Measurements from ENCODE around the gene EVI2B. TPM values are rescaled to one million over a fixed set of nuclear protein-coding genes. Genes with fewer than 3 reads are reported as not detected.

EVI2B gene
- total RNA-seq (2012; rRNA removed): under 0.01 TPM in 2 replicates
- polyA plus RNA-seq (2012; rRNA removed): 0.17 and 0.24 TPM in 2 replicates
- 0.02 and 0.05 TPM in 2 replicates for polyA plus RNA-seq (2012; cell fraction: cytosol; rRNA removed)
- polyA plus RNA-seq (2012; cell fraction: nucleus; rRNA removed; ENCODE audit: low replicate concordance): 0.09 TPM in 1 of 2 replicates, not detected in the other
- percentile 8 among the genes with signal in this experiment for Bru-seq, nascent RNA
- percentile 30 among the genes with signal in this experiment for BruChase-seq, experiment 1, labeled RNA remaining after a 6-hour chase
- BruChase-seq, experiment 2, labeled RNA remaining after a 2-hour chase: percentile 21 among the genes with signal in this experiment
- long read RNA-seq: 0 reads

- no peak within 1 kb of the TSS for H4K5ac ChIP-seq (ENCODE audit: low read depth, low read length)
- ChIA-PET CTCF (no interaction called here), POLR2A (ENCODE audit: unreplicated experiment) (no interaction called here)
- no peak within 1 kb of the TSS for H3K18ac ChIP-seq (ENCODE audit: low read depth, low read length)
- no peak within 1 kb of the TSS for H2AK9ac ChIP-seq (replicated peaks; ENCODE audit: low read depth, low read length, poor library complexity)
- no peak within 1 kb of the TSS for H3K4me3 ChIP-seq (ENCODE audit: insufficient read depth, low read depth, low read length)
- no peaks in the 10 kb centered on the region; the same call in 1 of the 2 replicates for H3K9me1 ChIP-seq (ENCODE audit: insufficient read depth, low read length)
- H3K23ac ChIP-seq (ENCODE audit: low read depth, low read length): no peak within 1 kb of the TSS; the same call in 1 of the 2 replicates
- H3K4me2 ChIP-seq (ENCODE audit: low read depth, low read length): peak within 1 kb of the TSS; percentile 65; the same call in 1 of the 2 replicates
- dilution Hi-C loops (cut with HindIII; ENCODE audit: low sequenced_read_pairs, unreplicated experiment) (no loop called here), intact Hi-C loops (cut with micrococcal nuclease) (no loop called here), in situ Hi-C loops (cut with MboI; ENCODE audit: low sequenced_read_pairs) (no loop called here)
- peaks cover 2% of the 10 kb centered on the region; the same call in 1 of the 2 replicates for H3K4me1 ChIP-seq (ENCODE audit: control insufficient read depth, insufficient read depth, low read length)
- no peak within 1 kb of the TSS for H3K27ac ChIP-seq (ENCODE audit: insufficient read depth, low read length)
- no peak within 1 kb of the TSS for H2AFZ ChIP-seq (replicated peaks; ENCODE audit: low read length, poor library complexity)
- peaks cover 5 to 32% of the 10 kb centered on the region in 2 experiments; a peak in 3 of 4 replicates for H3K79me1 ChIP-seq (ENCODE audit: low read depth in 1 of 2, low read length in 2 of 2)
- H2AK5ac ChIP-seq (ENCODE audit: low read depth, low read length): 0 out of 2 replicates have a peak within 1 kb of the TSS, but pooled peaks have one; percentile 28
- no peaks in the 10 kb centered on the region; the same call in 1 of the 2 replicates for H4K20me1 ChIP-seq (ENCODE audit: insufficient read depth, low read length)
- BruUV-seq (replicated peaks): no TSS peak
- no peak within 1 kb of the TSS for H3K56ac ChIP-seq (ENCODE audit: extremely low read depth, insufficient read depth, low read length)
- no peak within 1 kb of the TSS for H3K9ac ChIP-seq (ENCODE audit: low read depth, low read length)
- no CpG with 5 or more reads among the region's 3 CpGs for WGBS, 2 experiments (ENCODE audit: extremely low coverage in 2 of 2, insufficient read length in 1 of 2)
- peak within 1 kb of the TSS in 1 of 2 experiments; percentile 16; a peak in 1 of 4 replicates for H4K8ac ChIP-seq (ENCODE audit: low read depth in 2 of 2, low read length in 2 of 2)
- ATAC-seq (ENCODE audit: low read depth) (peak; percentile 62), DNase-seq (peak; percentile 64)
- H3K36me3 ChIP-seq (ENCODE audit: control insufficient read depth, insufficient read depth, low read length): no peaks in the 10 kb centered on the region; the same call in 1 of the 2 replicates
- H4K91ac ChIP-seq (ENCODE audit: insufficient read depth, low read depth, low read length): no peak within 1 kb of the TSS
- no peak within 1 kb of the TSS for H2BK120ac ChIP-seq (ENCODE audit: low read depth, low read length)
- H2BK5ac ChIP-seq (ENCODE audit: low read depth, low read length, poor library complexity, severe bottlenecking): no peak within 1 kb of the TSS
- H2BK15ac ChIP-seq (ENCODE audit: low read depth, low read length): peak within 1 kb of the TSS; percentile 9; the same call in 1 of the 3 replicates
- H3K9me3 ChIP-seq (ENCODE audit: control insufficient read depth, insufficient read depth, low read length): no peaks in the 10 kb centered on the region
- H3K4ac ChIP-seq (ENCODE audit: low read depth, low read length): no peak within 1 kb of the TSS; the same call in 1 of the 2 replicates
- TF ChIP-seq, protein P1, sequence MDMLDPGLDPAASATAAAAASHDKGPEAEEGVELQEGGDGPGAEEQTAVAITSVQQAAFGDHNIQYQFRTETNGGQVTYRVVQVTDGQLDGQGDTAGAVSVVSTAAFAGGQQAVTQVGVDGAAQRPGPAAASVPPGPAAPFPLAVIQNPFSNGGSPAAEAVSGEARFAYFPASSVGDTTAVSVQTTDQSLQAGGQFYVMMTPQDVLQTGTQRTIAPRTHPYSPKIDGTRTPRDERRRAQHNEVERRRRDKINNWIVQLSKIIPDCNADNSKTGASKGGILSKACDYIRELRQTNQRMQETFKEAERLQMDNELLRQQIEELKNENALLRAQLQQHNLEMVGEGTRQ (IDR thresholded peaks at IDR 0.05; ENCODE audit: low read depth, low read length): no peak
- TF ChIP-seq CEBPB (IDR thresholded peaks at IDR 0.05; ENCODE audit: low read depth, low read length): peak; percentile 77; the same call in 1 of the 2 replicates
- no peak for TF ChIP-seq RFX5 (IDR thresholded peaks at IDR 0.05; ENCODE audit: low read depth, low read length)
- no peak for TF ChIP-seq CHD1 (IDR thresholded peaks at IDR 0.05; ENCODE audit: low read depth, low read length)
- TF ChIP-seq, protein P2, sequence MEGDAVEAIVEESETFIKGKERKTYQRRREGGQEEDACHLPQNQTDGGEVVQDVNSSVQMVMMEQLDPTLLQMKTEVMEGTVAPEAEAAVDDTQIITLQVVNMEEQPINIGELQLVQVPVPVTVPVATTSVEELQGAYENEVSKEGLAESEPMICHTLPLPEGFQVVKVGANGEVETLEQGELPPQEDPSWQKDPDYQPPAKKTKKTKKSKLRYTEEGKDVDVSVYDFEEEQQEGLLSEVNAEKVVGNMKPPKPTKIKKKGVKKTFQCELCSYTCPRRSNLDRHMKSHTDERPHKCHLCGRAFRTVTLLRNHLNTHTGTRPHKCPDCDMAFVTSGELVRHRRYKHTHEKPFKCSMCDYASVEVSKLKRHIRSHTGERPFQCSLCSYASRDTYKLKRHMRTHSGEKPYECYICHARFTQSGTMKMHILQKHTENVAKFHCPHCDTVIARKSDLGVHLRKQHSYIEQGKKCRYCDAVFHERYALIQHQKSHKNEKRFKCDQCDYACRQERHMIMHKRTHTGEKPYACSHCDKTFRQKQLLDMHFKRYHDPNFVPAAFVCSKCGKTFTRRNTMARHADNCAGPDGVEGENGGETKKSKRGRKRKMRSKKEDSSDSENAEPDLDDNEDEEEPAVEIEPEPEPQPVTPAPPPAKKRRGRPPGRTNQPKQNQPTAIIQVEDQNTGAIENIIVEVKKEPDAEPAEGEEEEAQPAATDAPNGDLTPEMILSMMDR (conservative IDR thresholded peaks at IDR 0.05; ENCODE audit: low read depth, low read length): no peak
- no peak for TF ChIP-seq SMC3 (IDR thresholded peaks at IDR 0.05; ENCODE audit: low read depth, low read length)
- TF ChIP-seq BHLHE40 (IDR thresholded peaks at IDR 0.05; ENCODE audit: low read depth, low read length): no peak
- H3K14ac ChIP-seq (replicated peaks; ENCODE audit: low read depth, low read length): 0 out of 2 replicates have a peak within 1 kb of the TSS, but pooled peaks have one; percentile 21
- H2BK20ac ChIP-seq (ENCODE audit: low read depth, low read length): peak within 1 kb of the TSS; percentile 45; the same call in 1 of the 2 replicates
- no peaks in the 10 kb centered on the region for H3K27me3 ChIP-seq (ENCODE audit: control insufficient read depth, insufficient read depth, low read length)
Observed at GRCh38 chr17:31313982-31314781, at the start of gene EVI2B. Gene EVI2B (minus strand): TSS chr17:31314054. CDS start chr17:31305609, 8,445 bp downstream.
